Activated CD8-positive, alpha-beta memory T cell treated with anti-CD3 and anti-CD28 coated beads, Interleukin-2, amount 50 U/mL, for 24 hours (primary cell): Measurements from ENCODE around the gene INPP4A.

Source experiments
- DNase-seq: peaks from one replicate; pipeline ENCODE4 v3.0.0-alpha.2; 2020; ENCODE audit errors: extremely low read depth

Gene INPP4A

GRCh38 chr2:98634406-98635092 lies 189.9 kb downstream of the INPP4A start:
- DNase-seq = no peak

GRCh38 chr2:98637401-98638147 lies 192.9 kb downstream of the INPP4A start:
- DNase-seq = no peak

GRCh38 chr2:98643496-98644100 lies 198.9 kb downstream of the INPP4A start:
- DNase-seq = no peak
